ENCODE results near the gene HTT-AS. TPM values are rescaled to one million over a fixed set of nuclear protein-coding genes. Genes with fewer than 3 reads are reported as not detected.

Gene HTT-AS
- polyA plus RNA-seq, 2 donors = not detected

GRCh38 chr4:3022112-3022511, 52.2 kb downstream of the HTT-AS start:
- Histone ChIP-seq H3K4me3 (ENCODE audit: low read depth in 1 of 2, low read length in 2 of 2) (no peak overlapping the region), H3K27me3 (ENCODE audit: control insufficient read depth in 1 of 2, insufficient read depth in 2 of 2, low read length in 2 of 2) (no peaks in the 10 kb centered on the region), H3K9me3 (ENCODE audit: control insufficient read depth in 2 of 2, insufficient read depth in 1 of 2, low read depth in 1 of 2, low read length in 1 of 2) (peaks cover 2 to 8% of the 10 kb centered on the region in 2 donors), H3K4me1 (ENCODE audit: control insufficient read depth in 2 of 2, insufficient read depth in 2 of 2, low read length in 1 of 2) (no peaks in the 10 kb centered on the region), H3K27ac (ENCODE audit: low read depth in 2 of 2, low read length in 1 of 2) (no peak overlapping the region), H3K36me3 (ENCODE audit: control insufficient read depth in 2 of 2, insufficient read depth in 2 of 2, low read length in 1 of 2) (no peaks in the 10 kb centered on the region)
- WGBS, 2 donors = 70 to 78% methylated on average over 8 of the region's 8 CpGs

DNA sequence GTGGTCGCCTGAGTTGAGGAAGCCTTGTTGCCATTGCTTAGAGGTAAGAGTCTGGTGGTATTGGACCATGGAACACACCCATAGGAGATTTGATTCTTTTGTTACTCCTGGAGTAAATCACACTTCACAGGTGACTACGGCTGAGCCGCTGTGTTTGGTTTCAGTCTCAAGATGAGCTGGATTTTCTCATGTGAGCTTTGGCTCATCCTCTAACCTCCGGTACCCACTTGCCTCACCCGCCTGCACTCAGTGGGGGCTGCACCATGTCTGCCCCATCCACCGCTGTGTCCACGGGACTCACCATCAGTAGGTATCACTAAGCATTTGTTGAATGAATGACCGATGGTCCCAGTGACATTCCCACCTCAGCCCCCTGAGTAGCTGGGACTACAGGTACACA, 52.7 kb downstream of the HTT-AS start:
- Histone ChIP-seq H3K4me3 (ENCODE audit: low read depth in 1 of 2, low read length in 2 of 2) (no peak overlapping the region), H3K27ac (ENCODE audit: low read depth in 2 of 2, low read length in 1 of 2) (no peak overlapping the region), H3K36me3 (ENCODE audit: control insufficient read depth in 2 of 2, insufficient read depth in 2 of 2, low read length in 1 of 2) (no peaks in the 10 kb centered on the region), H3K4me1 (ENCODE audit: control insufficient read depth in 2 of 2, insufficient read depth in 2 of 2, low read length in 1 of 2) (no peaks in the 10 kb centered on the region), H3K9me3 (ENCODE audit: control insufficient read depth in 2 of 2, insufficient read depth in 1 of 2, low read depth in 1 of 2, low read length in 1 of 2) (peaks cover 2 to 8% of the 10 kb centered on the region in 2 donors), H3K27me3 (ENCODE audit: control insufficient read depth in 1 of 2, insufficient read depth in 2 of 2, low read length in 2 of 2) (no peaks in the 10 kb centered on the region)
- 91 to 93% methylated on average over 8 of the region's 8 CpGs for WGBS, 2 donors

DNA sequence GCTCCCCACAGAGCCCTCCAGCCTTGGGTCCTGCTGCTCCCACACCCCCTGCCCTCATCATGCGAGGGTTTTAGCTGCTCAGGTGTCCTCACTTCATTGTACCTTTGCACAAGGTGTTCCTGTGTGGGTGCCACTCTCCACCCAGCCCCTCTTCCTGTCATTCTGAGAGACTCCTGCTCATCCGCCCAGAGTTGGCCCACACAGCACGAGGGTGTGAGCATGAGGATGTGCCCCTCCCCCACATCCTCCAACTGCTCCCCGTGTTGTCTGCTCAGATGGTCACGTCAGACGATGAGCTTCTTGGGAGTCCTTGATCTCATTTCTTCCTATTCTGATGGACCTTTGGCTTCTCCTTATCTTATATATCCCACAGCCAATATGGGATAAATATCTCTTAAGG, 53.2 kb downstream of the HTT-AS start:
- H3K27me3 ChIP-seq (ENCODE audit: control insufficient read depth in 1 of 2, insufficient read depth in 2 of 2, low read length in 2 of 2) = no peaks in the 10 kb centered on the region
- H3K4me1 ChIP-seq (ENCODE audit: control insufficient read depth in 2 of 2, insufficient read depth in 2 of 2, low read length in 1 of 2) = no peaks in the 10 kb centered on the region
- no peak overlapping the region for H3K4me3 ChIP-seq (ENCODE audit: low read depth in 1 of 2, low read length in 2 of 2)
- no peaks in the 10 kb centered on the region for H3K36me3 ChIP-seq (ENCODE audit: control insufficient read depth in 2 of 2, insufficient read depth in 2 of 2, low read length in 1 of 2)
- WGBS, 2 donors = 77% methylated on average over 6 of the region's 6 CpGs
- H3K27ac ChIP-seq (ENCODE audit: low read depth in 2 of 2, low read length in 1 of 2) = no peak overlapping the region
- H3K9me3 ChIP-seq (ENCODE audit: control insufficient read depth in 2 of 2, insufficient read depth in 1 of 2, low read depth in 1 of 2, low read length in 1 of 2) = peaks cover 2 to 8% of the 10 kb centered on the region in 2 donors

DNA sequence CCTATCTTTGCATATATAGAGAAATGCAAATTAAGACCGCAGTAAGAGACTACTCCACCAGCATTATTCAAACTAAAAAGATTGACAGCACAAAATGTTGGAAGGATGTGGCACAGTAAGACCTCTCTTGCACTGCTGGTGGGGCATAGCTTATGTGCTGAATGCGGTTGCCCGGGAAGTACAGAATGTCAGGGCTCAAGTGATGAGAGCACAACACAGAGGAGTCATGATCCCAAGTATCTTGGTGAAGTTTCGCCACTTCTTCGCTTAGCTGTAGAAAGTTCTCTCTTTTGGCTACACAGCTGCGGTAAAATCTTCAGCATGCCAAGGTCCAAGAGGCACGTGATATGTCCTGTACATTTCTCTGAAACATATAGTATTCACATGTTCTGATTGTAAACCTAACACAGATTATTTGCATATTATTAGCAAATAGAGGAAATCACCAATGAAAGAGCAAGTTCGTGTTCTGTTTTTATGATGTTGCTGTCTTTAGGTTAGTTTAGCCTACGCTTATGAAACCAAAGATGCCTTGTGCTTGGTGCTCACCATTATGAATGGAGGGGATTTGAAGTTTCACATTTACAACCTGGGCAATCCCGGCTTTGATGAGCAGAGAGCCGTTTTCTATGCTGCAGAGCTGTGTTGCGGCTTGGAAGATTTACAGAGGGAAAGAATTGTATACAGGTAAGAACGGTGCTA, 55.0 kb downstream of the HTT-AS start:
- Histone ChIP-seq H3K4me3 (ENCODE audit: low read depth in 1 of 2, low read length in 2 of 2) (no peak overlapping the region), H3K9me3 (ENCODE audit: control insufficient read depth in 2 of 2, insufficient read depth in 1 of 2, low read depth in 1 of 2, low read length in 1 of 2) (peaks cover 2 to 8% of the 10 kb centered on the region in 2 donors), H3K27ac (ENCODE audit: low read depth in 2 of 2, low read length in 1 of 2) (no peak overlapping the region), H3K36me3 (ENCODE audit: control insufficient read depth in 2 of 2, insufficient read depth in 2 of 2, low read length in 1 of 2) (no peaks in the 10 kb centered on the region), H3K27me3 (ENCODE audit: control insufficient read depth in 1 of 2, insufficient read depth in 2 of 2, low read length in 2 of 2) (no peaks in the 10 kb centered on the region), H3K4me1 (ENCODE audit: control insufficient read depth in 2 of 2, insufficient read depth in 2 of 2, low read length in 1 of 2) (no peaks in the 10 kb centered on the region)
- 86 to 88% methylated on average over 13 of the region's 13 CpGs for WGBS, 2 donors

DNA sequence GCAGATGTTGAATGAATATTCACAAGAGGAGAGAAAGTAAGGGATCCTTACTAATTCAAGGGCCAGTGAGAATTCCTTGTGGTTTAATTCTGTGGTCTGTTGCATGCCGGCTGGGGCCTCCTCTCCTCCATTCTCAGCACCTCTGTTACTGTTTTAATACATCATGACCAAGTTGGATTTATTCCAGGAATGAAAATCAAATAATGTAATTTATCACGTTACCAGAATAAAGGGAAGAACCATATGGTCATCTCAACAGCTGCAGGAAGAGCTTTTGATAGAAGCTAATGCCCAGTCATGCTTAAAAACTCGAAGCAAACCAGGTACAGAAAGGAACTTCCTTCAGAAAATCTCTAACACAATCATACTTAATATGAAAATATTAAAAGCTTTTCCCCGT, 56.8 kb downstream of the HTT-AS start:
- no peak overlapping the region for H3K27ac ChIP-seq (ENCODE audit: low read depth in 2 of 2, low read length in 1 of 2)
- H3K27me3 ChIP-seq (ENCODE audit: control insufficient read depth in 1 of 2, insufficient read depth in 2 of 2, low read length in 2 of 2) = no peaks in the 10 kb centered on the region
- WGBS, 2 donors = 84 to 85% methylated on average over 4 of the region's 4 CpGs
- H3K4me3 ChIP-seq (ENCODE audit: low read depth in 1 of 2, low read length in 2 of 2) = no peak overlapping the region
- H3K4me1 ChIP-seq (ENCODE audit: control insufficient read depth in 2 of 2, insufficient read depth in 2 of 2, low read length in 1 of 2) = no peaks in the 10 kb centered on the region
- no peaks in the 10 kb centered on the region for H3K9me3 ChIP-seq (ENCODE audit: control insufficient read depth in 2 of 2, insufficient read depth in 1 of 2, low read depth in 1 of 2, low read length in 1 of 2)
- no peaks in the 10 kb centered on the region for H3K36me3 ChIP-seq (ENCODE audit: control insufficient read depth in 2 of 2, insufficient read depth in 2 of 2, low read length in 1 of 2)

- H3K4me3 ChIP-seq (ENCODE audit: low read depth in 1 of 2, low read length in 2 of 2) = no peak overlapping the region
- no peaks in the 10 kb centered on the region for H3K27me3 ChIP-seq (ENCODE audit: control insufficient read depth in 1 of 2, insufficient read depth in 2 of 2, low read length in 2 of 2)
- 83 to 87% methylated on average over 4 of the region's 4 CpGs for WGBS, 2 donors
- H3K36me3 ChIP-seq (ENCODE audit: control insufficient read depth in 2 of 2, insufficient read depth in 2 of 2, low read length in 1 of 2) = no peaks in the 10 kb centered on the region
- no peaks in the 10 kb centered on the region for H3K9me3 ChIP-seq (ENCODE audit: control insufficient read depth in 2 of 2, insufficient read depth in 1 of 2, low read depth in 1 of 2, low read length in 1 of 2)
- no peaks in the 10 kb centered on the region for H3K4me1 ChIP-seq (ENCODE audit: control insufficient read depth in 2 of 2, insufficient read depth in 2 of 2, low read length in 1 of 2)
- no peak overlapping the region for H3K27ac ChIP-seq (ENCODE audit: low read depth in 2 of 2, low read length in 1 of 2)
Observed at GRCh38 chr4:3016961-3017360, 57.4 kb downstream of the HTT-AS start.

GRCh38 chr4:3013839-3014350, 60.4 kb downstream of the HTT-AS start:
- Histone ChIP-seq H3K36me3 (ENCODE audit: control insufficient read depth in 2 of 2, insufficient read depth in 2 of 2, low read length in 1 of 2) (no peaks in the 10 kb centered on the region), H3K4me3 (ENCODE audit: low read depth in 1 of 2, low read length in 2 of 2) (no peak overlapping the region), H3K4me1 (ENCODE audit: control insufficient read depth in 2 of 2, insufficient read depth in 2 of 2, low read length in 1 of 2) (peaks cover 0 to 3% of the 10 kb centered on the region in 2 donors), H3K9me3 (ENCODE audit: control insufficient read depth in 2 of 2, insufficient read depth in 1 of 2, low read depth in 1 of 2, low read length in 1 of 2) (no peaks in the 10 kb centered on the region), H3K27ac (ENCODE audit: low read depth in 2 of 2, low read length in 1 of 2) (no peak overlapping the region), H3K27me3 (ENCODE audit: control insufficient read depth in 1 of 2, insufficient read depth in 2 of 2, low read length in 2 of 2) (no peaks in the 10 kb centered on the region)
- WGBS, 2 donors = 57 to 82% methylated on average over 8 of the region's 8 CpGs

Other genes with a start within 250 kb of the HTT-AS start
- gene ADD1, start 230.7 kb downstream of the HTT-AS start, polyA plus RNA-seq = 100 to 1,000 TPM; 102 to 156 TPM
- gene NOP14, start 111.1 kb downstream of the HTT-AS start, polyA plus RNA-seq = 10 to 100 TPM; 11.9 to 15.1 TPM
- gene GRK4, start 111.0 kb downstream of the HTT-AS start, polyA plus RNA-seq = 1 to 10 TPM; 1.2 to 1.7 TPM
- gene HTT, start 143 bp upstream of the HTT-AS start, polyA plus RNA-seq = 10 to 100 TPM in 1 of 2 donors, 1 to 10 TPM in 1; 9.7 to 19.4 TPM
- gene MSANTD1, start 174.6 kb upstream of the HTT-AS start, polyA plus RNA-seq = under 1 TPM; 0.16 to 0.61 TPM
- gene RGS12, start 218.5 kb upstream of the HTT-AS start, polyA plus RNA-seq = 10 to 100 TPM; 54.3 to 62.9 TPM